Stimulated activated naive CD8-positive, alpha-beta T cell treated with anti-CD3 and anti-CD28 coated beads, Interleukin-15, Interleukin-2, amounts not matched to agents 100 U/mL and 50 U/mL, for 24 hours (primary cell): Measurements from ENCODE around the gene CDH12.

Experiments used
- ATAC-seq: fragments of 150-1000 bp; cut with Tn5 transposase; one replicate; pipeline ENCODE4 v1.10.0; 2021
- DNase-seq: peaks from one replicate; pipeline ENCODE4 v3.0.0; 2021

Gene CDH12

GRCh38 chr5:22764736-22765135, 88.4 kb downstream of the CDH12 start:
- ATAC-seq = no peak
- no peak for DNase-seq

- ATAC-seq (no peak), DNase-seq (no peak)
Measured at GRCh38 chr5:22757776-22758175, 95.4 kb downstream of the CDH12 start.

GRCh38 chr5:22754155-22754554, 99.0 kb downstream of the CDH12 start:
- no peak for ATAC-seq
- DNase-seq = no peak

- DNase-seq (no peak), ATAC-seq (no peak)
Measured at GRCh38 chr5:22751536-22751935, 101.6 kb downstream of the CDH12 start.

- ATAC-seq = no peak
- DNase-seq = no peak
Measured at GRCh38 chr5:22736443-22737003, 116.6 kb downstream of the CDH12 start.

GRCh38 chr5:22734907-22735306, 118.2 kb downstream of the CDH12 start:
- no peak for DNase-seq
- ATAC-seq = no peak

- DNase-seq (no peak), ATAC-seq (no peak)
Measured at GRCh38 chr5:22728610-22729009, 124.5 kb downstream of the CDH12 start.

GRCh38 chr5:22722491-22722890, 130.7 kb downstream of the CDH12 start:
- DNase-seq = no peak
- no peak for ATAC-seq

- ATAC-seq (no peak), DNase-seq (no peak)
Measured at GRCh38 chr5:22722056-22722455, 131.1 kb downstream of the CDH12 start.

GRCh38 chr5:22719842-22720241, 133.3 kb downstream of the CDH12 start:
- DNase-seq (no peak), ATAC-seq (no peak)

- DNase-seq = no peak
- no peak for ATAC-seq
Measured at GRCh38 chr5:22710660-22711059, 142.5 kb downstream of the CDH12 start.

- no peak for DNase-seq
- no peak for ATAC-seq
Measured at GRCh38 chr5:22709743-22710142, 143.4 kb downstream of the CDH12 start.

- DNase-seq = no peak
- no peak for ATAC-seq
Measured at GRCh38 chr5:22708770-22709328, 144.3 kb downstream of the CDH12 start.

GRCh38 chr5:22706901-22707300, 146.2 kb downstream of the CDH12 start:
- no peak for ATAC-seq
- no peak for DNase-seq

GRCh38 chr5:22699319-22699718, 153.8 kb downstream of the CDH12 start:
- no peak for ATAC-seq
- no peak for DNase-seq

- ATAC-seq = no peak
Measured at GRCh38 chr5:22693121-22693520, 160.0 kb downstream of the CDH12 start.

GRCh38 chr5:22683050-22683449, 170.1 kb downstream of the CDH12 start:
- DNase-seq = no peak
- no peak for ATAC-seq

More at GRCh38 chr5:22693121-22693520, 160.0 kb downstream of the CDH12 start:
- DNase-seq = no peak

- ATAC-seq (no peak), DNase-seq (no peak)
Measured at GRCh38 chr5:22678886-22679285, 174.3 kb downstream of the CDH12 start.

- ATAC-seq = no peak
- DNase-seq = no peak
Measured at GRCh38 chr5:22673131-22673530, 180.0 kb downstream of the CDH12 start.

- DNase-seq = no peak
Measured at GRCh38 chr5:22669345-22669744, 183.8 kb downstream of the CDH12 start.

GRCh38 chr5:22665801-22666200, 187.3 kb downstream of the CDH12 start:
- ATAC-seq (no peak), DNase-seq (no peak)

More at GRCh38 chr5:22669345-22669744, 183.8 kb downstream of the CDH12 start:
- no peak for ATAC-seq

GRCh38 chr5:22663134-22663533, 190.0 kb downstream of the CDH12 start:
- ATAC-seq = no peak
- DNase-seq = no peak

- ATAC-seq = no peak
- DNase-seq = no peak
Measured at GRCh38 chr5:22662391-22662790, 190.8 kb downstream of the CDH12 start.

GRCh38 chr5:22651355-22651754, 201.8 kb downstream of the CDH12 start:
- ATAC-seq (no peak), DNase-seq (no peak)

- no peak for DNase-seq
- no peak for ATAC-seq
Measured at GRCh38 chr5:22650511-22650910, 202.6 kb downstream of the CDH12 start.
